HEK293T (cell line): Measurements from ENCODE around the gene RGS21.

Experiments
- FOXM1 ChIP-seq: fragments of 450-650 bp; IDR thresholded peaks from 2 replicates; pipeline ENCODE4 v1.6.1; 2017; ENCODE audit warnings: mild to moderate bottlenecking, borderline replicate concordance
- PKNOX1 ChIP-seq: fragments of 450-650 bp; IDR thresholded peaks from 2 replicates; pipeline ENCODE4 v1.6.1; 2016
- SP1 ChIP-seq: fragments of 450-650 bp; IDR thresholded peaks from 2 replicates; pipeline ENCODE4 v1.6.1; 2017

GRCh38 chr1:192351550-192351949 is 34.8 kb downstream of the RGS21 start:
- no peak for TF ChIP-seq FOXM1
- no peak for TF ChIP-seq PKNOX1
- TF ChIP-seq SP1: no peak
